Gastrocnemius medialis (tissue), 4 donors: Measurements from ENCODE around the gene SLC66A2.

Experiments
- CTCF ChIP-seq, 5 experiments: fragments of 450-650 bp in 3 of 5; fragments of 200-600 bp in 2 of 5; sonication (generic) in 2 of 5; IDR thresholded peaks in 4 of 5; conservative IDR thresholded peaks in 1 of 5; 1 replicate in 4 of 5; 2 replicates in 1 of 5; pipeline ENCODE4 v1.5.1; 2016 to 2019; ENCODE audit warnings: antibody characterized with exemption in 5 of 5, mild to moderate bottlenecking in 3 of 5, moderate library complexity in 3 of 5
- POLR2A ChIP-seq, 2 donors: fragments of 450-650 bp; IDR thresholded peaks; one replicate each; pipeline ENCODE4 v1.6.1; 2017; ENCODE audit warnings: antibody characterized with exemption in 2 of 2, mild to moderate bottlenecking in 2 of 2, moderate library complexity in 2 of 2

GRCh38 chr18:79855147-79855933 lies 96.1 kb downstream of the SLC66A2 start:
- no peak for TF ChIP-seq CTCF (IDR thresholded peaks at IDR 0.05 in 4 of 5, conservative IDR thresholded peaks at IDR 0.05 in 1 of 5)
- TF ChIP-seq POLR2A (IDR thresholded peaks at IDR 0.05): no peak
